Transverse colon (tissue), 4 donors: ENCODE results near the gene TAL1. TPM values are rescaled to one million over a fixed set of nuclear protein-coding genes. Genes with fewer than 3 reads are reported as not detected.

Experiments used
- DNase-seq: peaks from one replicate; pipeline ENCODE4 v3.0.0-alpha.2; 2019
- H3K27ac ChIP-seq, 4 donors: fragments of 200-600 bp; sonication (generic); 2 replicates each; pipeline ENCODE4 v1.5.1; 2016 to 2018; ENCODE audit warnings: inconsistent platforms in 4 of 4
- H3K27me3 ChIP-seq: fragments of 200-600 bp; sonication (generic); 2 replicates; pipeline ENCODE4 v1.5.1; 2017; ENCODE audit warnings: inconsistent platforms
- H3K36me3 ChIP-seq, 4 donors: fragments of 200-600 bp; sonication (generic); 2 replicates each; pipeline ENCODE4 v1.5.1; 2017 to 2019; ENCODE audit warnings: inconsistent platforms in 4 of 4
- H3K4me1 ChIP-seq, 4 donors: fragments of 200-600 bp; sonication (generic); 2 replicates each; pipeline ENCODE4 v1.5.1; 2017 to 2020; ENCODE audit warnings: inconsistent platforms in 4 of 4
- H3K4me3 ChIP-seq, 4 donors: fragments of 200-600 bp; sonication (generic); 1 replicate in 1 of 4; 2 replicates in 3 of 4; pipeline versions ENCODE4 v1.5.1 to v1.6.1; 2017 to 2019; ENCODE audit warnings: inconsistent platforms in 4 of 4
- H3K9me3 ChIP-seq, 2 donors: fragments of 200-600 bp; sonication (generic); 2 replicates each; pipeline ENCODE4 v1.5.1; 2017 to 2019; ENCODE audit warnings: inconsistent platforms in 2 of 2
- EP300 ChIP-seq: sonication (generic); formaldehyde crosslinking; IDR thresholded peaks from one replicate; pipeline ENCODE4 v1.6.1; 2017; ENCODE audit warnings: antibody characterized with exemption, low read depth
- POLR2A ChIP-seq: fragments of 450-650 bp; IDR thresholded peaks from one replicate; pipeline ENCODE4 v1.6.1; 2016; ENCODE audit warnings: antibody characterized with exemption, mild to moderate bottlenecking, moderate library complexity
- POLR2AphosphoS5 ChIP-seq, 3 donors: sonication (generic); formaldehyde crosslinking; IDR thresholded peaks; one replicate each; pipeline ENCODE4 v1.6.1; 2016; ENCODE audit warnings: antibody characterized with exemption in 3 of 3
- WGBS, 2 donors: methylation state at CpG; one replicate each; pipeline ENCODE4 v1.1.5; 2018; ENCODE audit warnings: low coverage in 1 of 2; 5-methylcytosine and 5-hydroxymethylcytosine counted together
- in situ Hi-C, 4 donors: fragments of 200-750 bp; cut with MboI; loops; one replicate each; pipeline versions ENCODE4 v1.15.0 to v1.15.1; 2017; ENCODE audit warnings: low sequenced_read_pairs in 3 of 4, low pct_ligation_motif_present in 1 of 4, low pct_unique_long_range_greater_than_20kb in 1 of 4
- intact Hi-C: fragments of 100-400 bp; cut with DNase I; formaldehyde crosslinking; loops from one replicate; pipeline ENCODE4 v1.15.1; 2023; ENCODE audit warnings: low total_unique reads
- total RNA-seq, 4 donors: library from RNA; depleted of rRNA; stranded (reverse); fragments of >200 nt; gene quantifications; one replicate each; pipeline ENCODE4 v1.1.0, GENCODE V29; 2016
- TF ChIP-seq, protein P1 (sequence below), 5 experiments: fragments of 200-600 bp in 3 of 5; fragments of 450-650 bp in 2 of 5; sonication (generic) in 3 of 5; IDR thresholded peaks; 1 replicate in 2 of 5; 2 replicates in 3 of 5; pipeline ENCODE4 v1.5.1; 2016 to 2017; ENCODE audit warnings: antibody characterized with exemption in 5 of 5, inconsistent platforms in 3 of 5, mild to moderate bottlenecking in 2 of 5, moderate library complexity in 1 of 5

Gene TAL1
- total RNA-seq, 4 donors from 2014 or later: 0.80 to 7.9 (median 1.9) TPM

DNA sequence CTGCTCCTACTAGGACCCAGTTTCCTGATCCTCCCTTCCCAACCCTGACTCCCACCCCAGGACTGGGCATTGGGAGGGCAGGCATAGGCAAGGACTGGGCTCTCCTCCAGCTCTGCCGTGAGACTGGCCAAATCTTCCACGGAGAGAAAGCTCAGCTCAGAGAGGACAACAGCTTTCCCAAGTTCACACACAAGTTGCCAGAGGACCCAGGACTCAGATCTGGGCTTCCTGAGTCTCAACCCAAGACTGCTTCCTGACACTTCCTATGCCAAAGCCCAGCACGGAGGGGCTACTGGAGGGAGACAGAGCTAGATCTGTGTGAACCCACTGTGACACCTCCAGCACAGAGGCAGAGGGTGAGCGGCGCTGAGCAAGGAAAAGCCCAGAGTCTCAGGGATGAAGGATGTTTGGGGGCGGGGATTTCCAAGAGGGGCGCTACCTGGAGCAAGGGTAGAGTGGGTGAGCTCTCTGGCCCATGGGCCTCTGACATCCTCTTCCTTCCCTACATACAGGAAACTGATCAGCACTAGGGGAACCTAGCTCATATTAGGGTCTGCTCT, 49.3 kb downstream of the TAL1 start:
- in situ Hi-C loops (loop anchor here (25.0 kb wide), 2 partner anchors 230 to 530 kb away; partner anchors contain the start of gene FOXE3 (in 2 of the 4)), intact Hi-C loops (no loop called here)
- DNase-seq: no peak
- WGBS, 2 donors: 72% methylated on average over 7 of the region's 7 CpGs; no CpG with 5 or more reads in 1 of the 2 donors
- H3K4me1 ChIP-seq: peaks cover 9 to 15% (median 12%) of the 10 kb centered on the region in 4 donors
- no peak overlapping the region for H3K27ac ChIP-seq
- H3K4me3 ChIP-seq: no peak overlapping the region
- H3K9me3 ChIP-seq: no peaks in the 10 kb centered on the region
- TF ChIP-seq POLR2A (no peak), EP300 (no peak), POLR2AphosphoS5 (IDR thresholded peaks at IDR 0.05) (no peak)
- TF ChIP-seq, protein P1, sequence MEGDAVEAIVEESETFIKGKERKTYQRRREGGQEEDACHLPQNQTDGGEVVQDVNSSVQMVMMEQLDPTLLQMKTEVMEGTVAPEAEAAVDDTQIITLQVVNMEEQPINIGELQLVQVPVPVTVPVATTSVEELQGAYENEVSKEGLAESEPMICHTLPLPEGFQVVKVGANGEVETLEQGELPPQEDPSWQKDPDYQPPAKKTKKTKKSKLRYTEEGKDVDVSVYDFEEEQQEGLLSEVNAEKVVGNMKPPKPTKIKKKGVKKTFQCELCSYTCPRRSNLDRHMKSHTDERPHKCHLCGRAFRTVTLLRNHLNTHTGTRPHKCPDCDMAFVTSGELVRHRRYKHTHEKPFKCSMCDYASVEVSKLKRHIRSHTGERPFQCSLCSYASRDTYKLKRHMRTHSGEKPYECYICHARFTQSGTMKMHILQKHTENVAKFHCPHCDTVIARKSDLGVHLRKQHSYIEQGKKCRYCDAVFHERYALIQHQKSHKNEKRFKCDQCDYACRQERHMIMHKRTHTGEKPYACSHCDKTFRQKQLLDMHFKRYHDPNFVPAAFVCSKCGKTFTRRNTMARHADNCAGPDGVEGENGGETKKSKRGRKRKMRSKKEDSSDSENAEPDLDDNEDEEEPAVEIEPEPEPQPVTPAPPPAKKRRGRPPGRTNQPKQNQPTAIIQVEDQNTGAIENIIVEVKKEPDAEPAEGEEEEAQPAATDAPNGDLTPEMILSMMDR (IDR thresholded peaks at IDR 0.05): no peak
- no peaks in the 10 kb centered on the region for H3K36me3 ChIP-seq
- H3K27me3 ChIP-seq: peaks cover 10% of the 10 kb centered on the region

DNA sequence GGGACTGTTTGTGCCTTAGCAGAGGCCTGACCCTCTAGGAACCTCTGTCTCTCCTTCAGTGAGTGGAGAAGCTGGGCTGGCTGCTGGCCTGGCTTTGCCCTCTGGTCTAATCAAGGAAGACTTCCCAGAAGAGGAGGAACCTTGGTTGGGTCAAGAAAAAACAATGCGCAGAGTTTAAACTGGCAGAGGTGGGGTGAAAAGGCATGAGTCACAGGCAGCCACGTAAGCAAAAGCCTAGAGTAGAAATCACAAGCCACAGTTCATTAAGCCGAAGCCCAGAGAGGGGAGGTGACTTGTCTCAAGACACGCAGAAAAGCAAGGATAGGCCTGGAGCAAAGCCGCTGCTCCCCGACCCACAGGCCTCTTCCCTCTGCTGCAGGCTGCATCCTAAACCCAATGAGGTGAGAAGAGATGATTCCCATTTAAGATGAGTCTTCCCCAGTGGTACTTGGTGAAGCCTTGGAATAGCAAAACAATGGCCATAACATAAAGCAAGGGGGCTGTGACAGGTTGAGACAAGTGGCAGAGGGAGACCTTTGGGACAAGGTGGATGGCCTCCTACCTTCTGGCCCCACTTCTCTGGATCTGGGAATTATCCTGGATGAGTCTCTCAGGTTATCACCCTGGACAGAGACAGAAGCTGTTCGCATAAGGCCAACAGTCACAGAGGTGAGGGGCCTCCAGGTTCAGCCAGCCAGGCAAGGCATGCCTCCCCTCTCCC, 49.9 kb downstream of the TAL1 start:
- Histone ChIP-seq H3K27me3 (peaks cover 10% of the 10 kb centered on the region), H3K4me3 (no peak overlapping the region), H3K4me1 (peaks cover 9 to 15% (median 12%) of the 10 kb centered on the region in 4 donors), H3K27ac (no peak overlapping the region), H3K36me3 (no peaks in the 10 kb centered on the region), H3K9me3 (no peaks in the 10 kb centered on the region)
- TF ChIP-seq, protein P1 (IDR thresholded peaks at IDR 0.05): no peak
- no peak for TF ChIP-seq POLR2AphosphoS5 (IDR thresholded peaks at IDR 0.05)
- TF ChIP-seq EP300: no peak
- TF ChIP-seq POLR2A: no peak
- 71 to 85% methylated on average over 1 to 7 of the region's 7 CpGs for WGBS, 2 donors
- intact Hi-C loops (no loop called here), in situ Hi-C loops (loop anchor here (25.0 kb wide), 2 partner anchors 230 to 530 kb away; partner anchors contain the start of gene FOXE3 (in 2 of the 4))
- no peak for DNase-seq

DNA sequence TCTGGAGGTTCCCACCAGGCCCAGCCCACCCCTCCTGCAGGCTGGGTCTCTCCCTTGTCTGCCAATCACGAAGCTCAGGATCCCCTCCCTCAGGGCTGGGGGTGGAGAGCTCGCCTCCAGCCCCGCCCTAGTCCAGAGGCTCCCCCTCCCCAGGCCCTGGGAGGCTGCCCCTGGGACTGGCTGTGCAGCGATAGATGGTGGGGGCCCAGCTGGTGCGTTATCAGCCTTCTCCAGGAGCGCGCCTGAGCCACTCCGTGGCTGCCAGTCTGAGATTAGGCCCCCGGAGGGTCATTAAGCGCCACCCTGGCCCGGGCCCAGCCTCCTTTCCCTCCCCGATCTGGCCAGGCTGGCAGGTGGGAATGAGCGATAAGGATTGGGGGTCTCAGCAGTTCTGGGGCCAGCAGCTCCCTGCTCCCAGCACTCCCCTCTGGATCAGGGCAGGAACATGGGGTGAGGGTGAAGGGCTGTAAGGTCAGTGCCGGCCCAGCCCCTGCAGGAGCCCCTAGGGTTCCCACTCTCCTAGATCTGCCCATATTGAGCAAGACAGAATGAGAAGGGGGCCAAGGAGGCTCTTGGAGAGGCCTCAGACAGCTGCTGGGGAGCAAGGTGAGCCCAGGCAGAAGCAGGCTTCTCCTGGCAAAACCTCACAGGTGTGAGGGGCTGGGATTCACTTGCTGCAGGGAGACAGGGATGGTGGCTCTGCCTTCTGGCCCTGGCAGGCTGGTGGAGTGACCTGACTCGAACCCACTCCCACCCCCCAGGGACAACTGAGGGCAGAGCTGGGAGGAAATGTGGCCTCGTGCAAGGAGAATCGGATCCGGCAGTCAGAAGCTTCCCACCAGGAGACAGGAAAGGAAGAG, 50.7 kb downstream of the TAL1 start:
- peaks cover 9 to 15% (median 12%) of the 10 kb centered on the region in 4 donors for H3K4me1 ChIP-seq
- 61% methylated on average over 18 of the region's 18 CpGs; no CpG with 5 or more reads in 1 of the 2 donors for WGBS, 2 donors
- TF ChIP-seq POLR2A (no peak), POLR2AphosphoS5 (IDR thresholded peaks at IDR 0.05) (no peak), EP300 (no peak)
- TF ChIP-seq, protein P1 (IDR thresholded peaks at IDR 0.05): no peak
- H3K9me3 ChIP-seq: no peaks in the 10 kb centered on the region
- H3K27me3 ChIP-seq: peaks cover 10% of the 10 kb centered on the region
- intact Hi-C loops (no loop called here), in situ Hi-C loops (loop anchor here (25.0 kb wide), 2 partner anchors 231 to 531 kb away; partner anchors contain the start of gene FOXE3 (in 2 of the 4))
- no peaks in the 10 kb centered on the region for H3K36me3 ChIP-seq
- no peak for DNase-seq
- no peak overlapping the region for H3K27ac ChIP-seq
- no peak overlapping the region for H3K4me3 ChIP-seq
